Activated CD4-positive, alpha-beta T cell treated with anti-CD3 and anti-CD28 coated beads for 1 hour (primary cell): Measurements from ENCODE around the gene NFATC1.

Source experiments
- DNase-seq: peaks from one replicate; pipeline ENCODE4 v3.0.0-alpha.2; 2020

Gene NFATC1

DNA sequence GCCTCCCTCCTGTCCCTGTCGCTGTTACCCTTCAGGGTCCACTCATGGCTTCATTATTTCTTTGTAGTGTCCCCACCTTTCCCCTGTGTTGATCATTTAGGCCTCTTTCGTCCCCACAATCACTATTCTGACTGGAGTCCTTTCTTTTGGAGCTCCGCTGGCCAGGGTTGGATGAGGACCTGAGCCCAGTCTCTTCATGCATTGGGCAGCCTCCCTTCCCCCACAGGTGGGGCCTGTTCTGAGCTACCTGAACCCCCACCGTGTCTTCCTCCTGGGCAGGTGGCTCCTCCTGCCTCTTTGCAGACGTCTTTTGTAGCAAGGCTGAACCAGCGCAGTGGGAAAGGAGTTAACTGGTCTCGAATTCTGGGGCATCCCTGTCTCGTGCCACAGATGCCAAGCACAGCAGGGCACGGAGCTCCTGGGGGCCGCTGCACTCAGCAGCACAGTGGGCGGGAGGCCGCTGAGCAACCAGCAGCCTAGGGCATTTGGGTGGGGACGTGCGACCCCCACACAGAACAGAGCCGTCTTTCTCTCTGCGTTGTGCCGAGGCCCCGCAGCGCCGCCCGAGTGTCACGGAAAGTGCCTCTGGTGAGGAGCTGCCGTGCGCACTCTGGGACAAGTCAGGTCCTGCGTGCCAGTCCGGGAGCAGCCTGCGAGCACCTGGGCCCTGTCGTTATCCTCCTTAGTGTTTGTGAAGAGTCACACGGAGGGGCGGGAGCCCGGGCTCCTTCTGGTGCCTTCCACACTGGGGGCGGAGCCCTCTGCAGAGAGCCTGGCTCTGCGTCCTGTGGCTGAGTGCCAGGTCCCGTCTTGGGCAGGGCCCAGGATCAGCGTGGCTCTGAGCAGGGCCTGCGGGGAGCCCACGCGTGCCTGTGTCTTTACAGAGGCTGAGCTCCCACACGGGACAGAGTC lies 130.1 kb downstream of the NFATC1 start:
- peak; percentile 7 for DNase-seq

DNA sequence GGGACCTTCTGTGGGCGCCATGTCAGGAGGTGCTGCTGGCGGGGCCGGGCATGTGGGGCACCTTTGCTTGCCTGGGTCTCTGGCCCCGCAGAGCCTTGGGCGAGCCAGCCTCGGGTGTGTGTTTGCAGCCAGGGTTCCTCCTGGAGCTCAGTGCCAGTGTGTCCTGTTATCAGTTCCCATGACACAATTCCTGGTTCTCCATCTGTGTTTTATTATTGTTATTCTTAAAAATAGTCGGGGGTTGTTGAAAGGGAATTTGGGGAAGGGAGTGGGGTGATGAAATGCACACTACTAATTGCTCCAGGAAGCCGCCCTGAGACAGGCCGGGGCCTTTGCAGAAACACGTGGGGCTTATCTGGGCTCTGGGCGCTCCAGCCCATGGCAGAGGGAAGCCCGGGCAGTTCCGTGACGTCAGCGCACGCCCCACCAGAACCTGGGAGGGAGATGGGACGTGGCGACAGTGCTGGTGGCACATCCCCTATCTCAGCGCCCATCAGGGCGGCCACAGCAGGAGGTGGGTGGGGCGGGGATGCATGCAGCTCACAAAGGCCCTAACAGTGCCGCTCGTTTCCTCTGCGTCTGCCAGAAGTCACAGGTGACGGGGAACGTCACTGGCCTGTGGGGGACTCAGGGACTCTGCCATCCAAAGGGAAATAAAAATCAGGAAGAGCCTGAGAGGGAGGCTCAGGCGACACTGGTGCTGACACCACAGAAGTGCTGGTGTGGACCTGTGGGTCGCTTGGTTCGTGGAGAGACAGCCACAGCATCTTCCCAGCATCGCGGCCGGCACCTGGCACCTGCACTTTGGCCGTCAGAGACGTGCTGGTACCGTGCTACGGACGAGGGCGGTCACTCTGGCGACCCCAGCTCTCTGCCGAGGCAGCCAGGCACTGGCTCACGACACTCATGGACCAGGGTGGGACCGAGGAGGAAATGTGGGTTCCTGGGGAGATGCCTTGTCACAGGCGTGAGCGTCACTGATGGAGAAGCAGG lies 131.0 kb downstream of the NFATC1 start:
- peak; percentile 15 for DNase-seq

DNA sequence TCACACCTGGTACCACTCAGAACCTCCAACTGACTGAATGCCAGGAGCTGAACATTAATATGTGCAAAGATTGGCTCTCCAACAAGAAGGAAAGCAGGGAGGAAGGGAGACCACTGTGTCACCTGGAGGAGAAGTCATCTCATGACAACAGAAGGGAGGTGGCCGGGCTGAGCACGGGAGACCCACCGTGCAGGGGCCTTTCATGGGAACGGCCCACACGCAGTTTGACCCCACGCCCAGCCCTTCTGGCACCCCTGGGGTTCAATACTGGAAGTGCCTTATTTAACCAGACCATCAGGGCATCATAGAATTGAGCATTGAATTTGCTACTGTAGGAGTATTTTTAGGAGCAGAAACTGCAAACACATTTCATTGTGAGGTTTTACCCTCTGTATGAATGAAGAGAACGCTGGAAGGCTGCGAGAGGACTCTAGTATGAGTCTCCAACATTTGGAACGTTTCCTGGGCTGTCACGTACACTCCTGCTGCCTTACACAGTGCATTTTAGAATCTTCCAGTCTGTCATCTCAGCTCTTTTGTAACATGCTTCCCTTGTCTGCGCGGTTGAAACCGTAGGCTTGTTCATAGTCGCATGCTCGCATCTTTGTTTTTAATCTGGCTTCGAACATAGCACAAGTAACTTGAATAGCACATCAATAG lies 132.1 kb downstream of the NFATC1 start:
- no peak for DNase-seq

DNA sequence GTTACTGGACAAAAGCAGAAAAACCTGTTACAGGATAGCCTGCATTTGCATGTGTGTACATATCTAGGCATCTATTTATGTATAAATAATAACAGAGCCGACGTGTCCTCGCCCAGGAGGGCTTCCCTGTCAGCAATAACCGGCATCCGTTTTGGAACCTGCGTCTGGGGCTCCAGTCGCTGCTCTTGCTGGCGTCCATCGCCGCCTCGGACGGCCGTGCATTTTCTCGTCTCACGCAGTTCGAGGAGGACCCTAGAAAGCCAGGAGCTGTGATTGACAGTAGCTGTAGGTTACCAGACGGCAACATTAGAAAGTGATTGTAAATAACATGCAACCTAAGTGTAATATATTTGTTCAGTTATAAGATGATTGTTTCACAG lies 132.6 kb downstream of the NFATC1 start:
- no peak for DNase-seq

DNA sequence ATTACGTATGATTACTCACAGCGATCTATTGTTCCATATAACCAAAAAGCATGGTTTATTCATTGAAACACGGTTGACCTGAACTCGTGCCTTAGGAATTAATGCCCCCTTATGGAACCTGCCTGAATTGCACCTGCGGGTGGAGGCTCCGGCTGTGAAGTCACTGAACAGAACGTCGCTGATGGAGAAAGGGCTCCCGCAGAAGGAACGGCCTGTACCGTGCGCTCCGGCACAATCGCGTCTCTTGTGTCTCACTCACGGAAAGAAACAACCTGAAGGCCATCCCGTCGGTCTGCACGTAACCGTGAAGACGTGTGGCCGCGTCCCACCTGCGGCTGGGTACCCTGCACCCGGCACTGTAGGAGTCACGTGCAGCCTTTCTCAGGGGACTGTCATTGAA lies 133.1 kb downstream of the NFATC1 start:
- peak; percentile 57 for DNase-seq

DNA sequence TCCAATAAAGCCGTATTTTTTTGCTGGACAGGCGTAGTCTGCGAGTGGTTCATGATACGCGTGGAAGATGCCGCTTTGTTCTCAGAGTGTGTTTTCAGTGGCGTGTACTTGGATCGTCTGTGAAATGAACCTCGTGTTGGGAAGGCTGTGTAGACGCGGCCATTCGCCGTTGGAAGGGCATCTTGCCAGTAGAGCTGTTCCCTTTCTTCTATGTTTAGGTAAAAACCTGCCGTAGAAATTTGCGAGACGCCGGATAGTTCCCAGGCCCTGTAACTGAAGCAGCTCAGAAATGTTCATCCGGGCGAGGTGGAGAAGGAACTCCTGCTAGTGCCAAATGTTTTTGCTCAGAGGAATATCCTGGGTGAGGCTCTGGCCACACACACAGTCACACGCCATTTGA lies 133.6 kb downstream of the NFATC1 start:
- DNase-seq, result no peak

DNA sequence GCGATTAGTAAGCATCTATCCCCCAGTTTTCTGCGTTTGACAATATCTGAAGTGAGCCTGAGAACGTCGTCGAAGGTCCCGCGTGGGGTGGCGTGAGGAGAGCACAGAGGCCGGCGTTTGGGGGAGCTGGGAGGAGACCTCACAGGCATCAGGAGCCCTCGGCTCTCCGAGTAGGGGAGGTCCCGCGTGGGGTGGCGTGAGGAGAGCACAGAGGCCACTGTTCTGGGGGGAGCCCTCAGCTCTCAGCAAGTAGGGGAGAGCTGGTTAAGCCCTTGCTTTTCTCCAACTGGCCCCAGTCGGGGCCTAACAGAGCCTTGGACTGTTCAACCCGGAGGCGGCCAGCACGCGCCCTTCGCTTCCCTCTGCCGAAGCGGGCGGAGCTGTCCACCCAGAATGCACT lies 134.3 kb downstream of the NFATC1 start:
- DNase-seq, result no peak

DNA sequence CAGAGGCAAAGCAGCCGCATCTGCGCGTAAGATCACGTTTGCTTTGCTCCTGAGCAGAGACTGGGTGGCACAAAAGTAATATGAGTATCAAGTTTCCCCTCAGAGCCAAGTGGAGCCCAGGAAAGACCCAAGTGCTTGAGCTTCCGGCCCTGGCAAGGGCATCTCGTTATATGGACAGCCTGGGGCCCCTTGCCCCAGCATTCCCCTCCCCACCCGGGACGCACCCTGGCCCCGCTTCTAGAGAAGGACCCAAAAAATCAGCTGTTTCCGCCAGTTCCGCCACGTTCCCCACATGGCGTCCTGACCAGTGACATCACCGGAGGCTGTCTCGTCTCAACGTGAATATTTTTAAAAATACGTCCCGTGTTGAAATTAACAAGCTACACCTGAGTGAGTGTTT lies 135.1 kb downstream of the NFATC1 start:
- DNase-seq, result no peak

DNA sequence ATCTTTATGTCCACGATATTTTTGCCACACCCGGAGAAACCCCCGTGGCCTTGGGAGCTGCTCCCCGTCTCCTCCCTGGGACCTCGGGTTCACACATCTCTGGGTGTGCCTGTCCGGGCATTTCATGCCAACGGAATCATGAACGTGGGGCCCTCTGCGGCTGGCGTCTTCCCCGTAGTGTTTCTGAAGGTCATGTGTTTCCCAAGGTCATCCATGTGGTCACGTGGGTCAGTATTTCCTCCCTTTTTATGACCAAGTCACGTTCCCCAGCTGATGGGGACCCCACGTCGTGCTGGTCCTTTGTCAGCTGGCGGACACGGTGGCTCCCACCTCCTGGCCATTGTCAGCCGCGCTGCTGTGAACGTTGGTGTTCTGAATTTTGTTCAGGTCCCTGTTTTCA lies 135.7 kb downstream of the NFATC1 start:
- DNase-seq, result no peak

DNA sequence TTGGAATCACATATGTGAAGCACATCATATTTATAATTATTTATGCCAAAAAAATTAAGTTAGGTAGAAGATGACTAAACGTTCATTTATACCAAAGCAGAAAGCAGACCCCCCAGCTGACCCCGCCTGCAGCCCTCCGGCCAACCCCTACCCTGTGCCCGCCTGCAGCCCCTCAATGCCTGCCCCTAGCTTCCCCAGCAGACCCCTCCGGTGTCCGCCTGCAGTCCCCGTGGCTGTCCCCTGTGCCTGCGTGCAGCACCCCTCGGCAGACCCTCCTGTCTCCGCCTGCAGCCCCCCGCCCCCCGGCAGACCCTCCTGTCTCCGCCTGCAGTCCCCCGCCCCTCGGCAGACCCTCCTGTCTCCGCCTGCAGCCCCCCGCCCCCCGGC lies 136.2 kb downstream of the NFATC1 start:
- DNase-seq, result no peak

DNA sequence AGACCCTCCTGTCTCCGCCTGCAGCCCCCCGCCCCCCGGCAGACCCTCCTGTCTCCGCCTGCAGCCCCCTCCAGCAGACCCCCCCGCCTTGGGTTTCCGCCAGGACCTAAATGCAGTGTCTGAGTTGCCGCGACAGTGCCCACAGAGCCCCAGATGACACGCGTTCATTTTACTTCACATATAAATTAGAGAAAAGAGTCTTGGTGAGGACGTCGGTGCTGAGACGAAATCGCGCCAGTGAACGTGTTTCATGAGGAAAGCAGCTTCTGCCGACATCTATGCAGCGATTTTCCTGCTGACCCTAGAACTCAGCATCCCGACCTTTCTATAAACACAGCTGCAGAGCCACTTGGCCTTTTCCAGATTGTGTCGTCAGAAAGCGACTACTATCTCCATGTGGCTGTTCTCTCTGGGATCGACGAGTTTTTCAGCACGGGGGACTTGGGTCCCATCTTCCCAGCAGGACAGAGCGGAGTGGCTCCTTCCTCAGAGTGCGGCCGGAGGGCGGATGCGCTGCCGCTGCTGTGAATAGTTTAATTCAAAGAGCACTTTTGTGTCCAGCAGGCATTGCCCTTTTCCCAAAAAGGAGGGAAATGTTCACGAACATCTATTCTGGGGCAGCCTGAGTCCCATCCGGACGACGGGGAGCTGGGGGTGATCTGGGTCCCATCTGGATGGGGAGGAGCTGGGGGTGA lies 136.7 kb downstream of the NFATC1 start:
- no peak for DNase-seq

DNA sequence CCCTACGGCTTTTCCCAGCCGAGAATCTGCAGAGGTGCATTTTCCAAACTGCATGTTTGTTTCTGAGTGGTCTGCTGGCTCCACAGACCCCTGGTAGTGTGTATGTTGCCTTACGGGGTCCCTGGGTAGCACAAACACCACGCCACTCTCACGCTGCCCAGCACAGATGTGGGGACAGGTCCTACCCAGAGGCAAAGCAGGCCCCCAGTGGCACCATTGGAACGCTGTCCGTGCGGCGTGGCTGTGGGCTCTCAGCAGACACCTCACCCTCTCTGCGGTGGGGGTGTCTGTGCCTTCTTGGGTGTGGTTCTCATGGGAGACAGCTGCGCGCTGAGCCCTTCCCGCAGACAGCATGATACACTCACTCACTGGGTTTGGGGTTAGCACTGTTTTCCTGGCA lies 137.4 kb downstream of the NFATC1 start:
- DNase-seq, result no peak

DNA sequence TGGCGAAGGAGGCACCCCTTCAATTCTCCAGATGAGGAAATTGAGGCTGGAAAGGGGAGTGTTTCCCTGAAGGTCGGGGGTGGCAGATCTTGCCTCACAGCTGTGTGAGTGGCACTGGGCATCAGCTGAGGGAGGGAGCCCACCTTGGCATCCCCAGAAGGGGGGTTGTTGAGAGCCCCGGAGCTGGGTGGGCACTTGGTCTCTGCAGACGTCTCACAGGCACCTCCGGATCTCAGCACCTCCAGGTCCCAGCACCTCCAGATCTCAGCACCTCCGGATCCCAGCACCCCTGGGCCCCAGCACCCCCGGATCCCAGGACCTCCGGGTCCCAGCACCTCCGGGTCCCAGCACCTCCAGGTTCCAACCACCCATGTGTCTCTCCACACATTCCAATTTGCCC lies 137.9 kb downstream of the NFATC1 start:
- no peak for DNase-seq

DNA sequence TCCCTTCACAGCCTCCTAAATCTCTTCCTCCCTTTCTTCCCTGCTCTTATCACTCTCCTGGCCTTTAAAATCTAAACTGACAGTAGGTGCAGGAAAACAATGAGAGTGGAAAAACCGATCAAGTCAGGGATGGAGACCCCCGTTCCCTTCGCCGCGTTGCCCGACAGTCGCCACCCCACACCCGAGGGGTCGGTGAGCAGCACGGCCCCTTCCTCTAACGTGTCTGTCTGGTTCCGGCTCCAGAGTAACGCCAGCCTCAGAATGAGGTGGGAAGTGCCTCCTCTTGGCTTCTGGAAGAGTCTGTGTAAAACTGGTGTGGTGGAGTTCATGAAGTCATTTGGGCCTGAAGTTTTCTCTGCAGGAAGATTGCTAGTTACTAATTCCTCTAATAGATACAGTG lies 138.6 kb downstream of the NFATC1 start:
- no peak for DNase-seq

DNA sequence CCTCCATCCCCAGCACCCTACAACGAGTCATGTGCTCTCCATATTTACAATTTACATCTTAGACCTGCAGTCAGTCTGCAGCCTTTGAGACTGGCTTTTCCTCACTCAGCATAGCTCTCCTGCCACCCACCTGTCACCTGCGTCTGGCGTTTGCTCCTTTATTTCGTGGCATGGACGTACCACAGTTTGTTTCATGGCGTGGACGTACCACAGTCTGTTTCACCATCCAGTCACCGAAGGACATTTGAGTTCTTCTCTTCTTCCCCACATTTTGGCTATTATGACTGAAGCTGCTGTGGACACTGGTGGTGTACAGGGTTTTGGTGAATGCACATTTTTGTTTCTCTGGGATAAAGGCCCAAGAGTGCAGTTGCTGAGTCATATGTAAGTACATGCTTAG lies 142.0 kb downstream of the NFATC1 start:
- no peak for DNase-seq

DNA sequence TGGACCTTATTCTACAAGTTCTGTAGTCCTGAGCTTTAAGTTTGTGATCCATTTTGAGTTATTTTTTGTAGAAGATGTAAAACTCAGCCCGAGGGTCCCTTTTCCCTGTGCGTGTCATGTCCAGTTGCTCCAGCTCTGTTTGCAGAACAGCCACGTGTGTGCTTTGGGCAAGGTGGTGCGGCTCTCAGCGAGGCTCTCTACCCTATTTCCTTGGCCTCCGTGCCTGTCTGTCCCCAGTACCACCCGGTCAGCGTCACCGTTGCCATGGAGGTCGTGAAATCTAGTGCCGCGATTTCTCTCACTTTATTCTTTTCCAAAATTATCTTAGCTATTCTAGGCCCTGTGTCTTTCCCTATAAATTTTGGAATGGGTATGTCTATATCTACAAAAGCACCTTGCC lies 142.9 kb downstream of the NFATC1 start:
- DNase-seq, result no peak

DNA sequence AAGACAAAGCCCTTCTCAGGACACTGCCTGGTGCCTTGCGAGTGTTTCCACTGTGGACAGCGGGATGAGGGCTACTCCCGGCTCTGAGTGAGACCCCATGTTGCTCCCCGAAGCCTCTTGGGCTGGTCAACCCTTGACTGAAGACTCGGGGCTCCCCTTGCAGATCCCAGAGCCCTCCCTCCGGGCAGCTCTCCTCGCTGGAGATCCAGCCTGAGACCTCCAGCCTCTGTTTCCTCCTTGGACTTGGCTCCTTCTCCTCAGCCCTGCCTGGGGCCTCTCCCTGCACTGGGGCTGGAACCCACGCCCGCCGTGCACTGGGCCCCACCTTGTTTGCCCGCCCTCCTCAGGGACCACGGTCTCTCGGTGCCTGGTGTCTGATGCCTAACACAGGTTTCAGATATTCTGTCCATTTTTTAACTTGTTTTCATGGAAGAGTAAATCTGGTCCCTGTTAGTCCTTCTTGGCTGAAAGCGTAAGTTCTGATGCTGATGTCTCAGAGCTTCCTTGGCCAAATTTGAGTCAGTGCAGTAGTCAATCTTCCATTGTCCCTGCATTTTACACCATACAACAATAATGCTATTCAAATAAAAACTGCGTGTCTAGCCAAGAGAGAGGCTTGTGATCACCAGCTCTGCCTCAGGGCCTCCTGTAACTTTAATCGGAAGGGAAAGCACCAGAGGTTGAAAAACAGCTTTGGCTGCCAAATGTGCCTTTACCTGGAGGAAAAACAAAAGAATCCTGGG lies 144.6 kb downstream of the NFATC1 start:
- DNase-seq, result peak; percentile 3

DNA sequence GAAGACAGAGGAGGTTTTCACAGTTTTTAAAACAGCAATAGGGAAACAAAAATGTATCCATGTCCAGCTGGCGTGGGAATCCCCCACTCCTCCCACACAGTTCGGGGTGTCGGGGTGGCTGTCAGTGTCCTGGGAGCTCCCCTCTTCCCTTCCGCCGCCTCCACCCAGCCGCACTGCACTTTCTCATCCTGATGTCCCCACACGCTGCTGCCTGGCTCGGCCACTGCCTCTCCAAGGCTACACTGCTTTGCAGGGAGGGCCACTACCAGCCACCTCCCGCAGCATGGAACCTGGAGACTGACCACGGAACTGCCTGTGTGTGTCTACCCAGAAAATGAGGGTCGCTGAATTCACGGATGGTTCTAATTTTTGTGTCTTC lies 145.2 kb downstream of the NFATC1 start:
- peak; percentile 2 for DNase-seq

DNA sequence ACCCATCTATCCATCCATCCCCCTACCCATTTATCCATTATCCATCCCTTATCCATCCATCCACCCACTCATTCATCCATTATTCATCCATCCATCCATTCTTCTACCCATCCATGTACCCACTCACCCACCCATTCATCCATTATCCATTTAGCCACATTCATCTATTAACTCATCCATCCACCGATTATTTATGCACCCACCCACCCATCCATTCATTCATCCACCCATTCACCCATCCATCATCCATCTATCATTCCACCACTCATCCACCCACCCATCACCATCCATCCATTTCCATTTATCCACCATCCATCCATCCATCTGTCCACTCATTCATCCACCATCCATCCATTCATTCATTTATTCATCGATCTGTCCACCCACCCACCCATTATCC lies 146.5 kb downstream of the NFATC1 start:
- no peak for DNase-seq

DNA sequence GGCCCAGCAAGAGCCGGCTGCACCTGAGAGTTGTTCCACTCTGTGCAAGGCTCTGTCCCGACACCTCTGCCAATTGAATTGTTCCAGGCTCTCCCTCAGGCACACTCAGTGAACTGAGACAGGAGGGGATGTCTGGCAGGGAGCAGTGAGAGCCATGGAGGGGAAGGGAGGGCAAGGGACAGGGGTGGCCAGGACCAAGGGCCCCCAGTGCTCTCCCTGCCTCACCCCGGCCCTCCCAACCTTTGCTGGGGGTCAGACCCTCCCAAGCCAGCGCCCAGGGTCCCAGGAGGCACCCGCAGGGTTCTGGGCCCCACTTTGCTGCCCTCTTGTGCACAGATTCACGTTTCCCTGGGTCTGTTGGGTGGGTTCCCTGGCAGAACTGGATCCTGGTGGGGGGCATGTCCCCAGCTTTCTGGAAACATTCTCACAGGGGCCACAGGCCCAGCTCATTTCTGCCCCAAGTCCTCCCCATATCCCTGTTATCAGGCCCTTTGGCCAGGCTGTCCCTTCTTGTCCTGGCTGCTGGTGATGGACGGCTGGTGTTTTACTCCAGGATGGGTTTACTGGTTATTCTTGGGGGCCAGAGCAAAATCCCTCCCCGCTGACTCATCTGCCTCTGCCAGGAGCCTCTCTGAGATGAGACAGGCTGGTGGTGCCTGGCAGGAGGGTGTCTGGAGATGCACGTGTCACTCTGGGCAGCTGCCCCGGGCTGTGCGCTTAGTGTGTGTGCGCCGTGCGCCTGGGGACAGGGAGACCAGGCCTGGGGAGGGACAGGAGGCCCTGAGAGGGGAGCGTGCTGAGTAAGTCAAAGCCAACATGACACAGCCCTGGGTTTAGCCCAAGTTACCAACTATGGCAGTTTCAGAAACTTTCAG lies 147.4 kb downstream of the NFATC1 start:
- peak; percentile 5 for DNase-seq

DNA sequence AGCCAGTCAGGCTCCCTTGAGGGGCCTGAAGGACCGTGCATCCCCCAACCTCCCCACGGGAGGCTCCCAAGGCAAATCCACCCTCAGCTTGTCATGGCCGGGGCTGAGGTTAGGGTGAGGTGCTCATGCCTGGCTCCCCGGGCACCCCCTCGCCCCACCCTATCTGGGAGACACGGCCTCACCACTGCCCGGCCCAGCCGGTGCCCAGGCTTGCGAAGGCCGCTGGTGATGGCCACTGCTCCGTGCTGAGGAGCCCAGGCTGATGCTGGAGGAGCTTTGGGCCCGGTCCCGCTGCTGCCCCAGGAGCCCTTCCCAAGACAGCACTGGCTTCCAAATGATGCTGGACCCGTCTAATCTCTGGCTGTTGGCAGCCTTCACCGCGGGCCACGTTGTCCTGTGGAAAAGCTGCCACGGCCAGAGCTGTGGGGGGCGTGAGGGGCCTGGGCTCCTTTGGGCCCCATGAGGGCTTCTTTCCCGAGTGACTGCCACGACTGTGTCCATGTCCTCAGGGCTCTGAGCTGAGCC lies 148.2 kb downstream of the NFATC1 start:
- no peak for DNase-seq
